ENCODE data around the gene GRIN1.

Gene GRIN1

DNA sequence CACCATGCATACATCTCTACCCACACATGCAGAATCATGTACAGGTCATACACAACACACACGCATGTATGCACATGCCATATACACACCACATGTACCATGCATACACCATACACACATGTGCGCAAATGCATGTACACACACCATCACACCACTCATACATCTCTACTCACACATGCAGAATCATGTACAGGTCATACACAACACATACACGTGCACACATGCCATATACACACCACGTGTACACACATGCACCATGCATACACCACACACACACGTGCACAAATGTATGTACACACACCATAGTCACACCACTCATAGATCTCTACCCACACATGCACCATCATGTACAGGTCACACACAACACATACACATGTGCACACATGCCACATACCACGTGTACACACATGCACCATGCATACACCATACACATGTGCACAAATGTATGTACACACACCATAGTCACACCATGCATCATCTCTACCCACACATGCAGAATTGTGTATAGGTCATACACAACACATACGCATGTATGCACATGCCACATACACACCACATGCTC, 14.0 kb downstream of the GRIN1 start:
- TF ChIP-seq, protein P1, sequence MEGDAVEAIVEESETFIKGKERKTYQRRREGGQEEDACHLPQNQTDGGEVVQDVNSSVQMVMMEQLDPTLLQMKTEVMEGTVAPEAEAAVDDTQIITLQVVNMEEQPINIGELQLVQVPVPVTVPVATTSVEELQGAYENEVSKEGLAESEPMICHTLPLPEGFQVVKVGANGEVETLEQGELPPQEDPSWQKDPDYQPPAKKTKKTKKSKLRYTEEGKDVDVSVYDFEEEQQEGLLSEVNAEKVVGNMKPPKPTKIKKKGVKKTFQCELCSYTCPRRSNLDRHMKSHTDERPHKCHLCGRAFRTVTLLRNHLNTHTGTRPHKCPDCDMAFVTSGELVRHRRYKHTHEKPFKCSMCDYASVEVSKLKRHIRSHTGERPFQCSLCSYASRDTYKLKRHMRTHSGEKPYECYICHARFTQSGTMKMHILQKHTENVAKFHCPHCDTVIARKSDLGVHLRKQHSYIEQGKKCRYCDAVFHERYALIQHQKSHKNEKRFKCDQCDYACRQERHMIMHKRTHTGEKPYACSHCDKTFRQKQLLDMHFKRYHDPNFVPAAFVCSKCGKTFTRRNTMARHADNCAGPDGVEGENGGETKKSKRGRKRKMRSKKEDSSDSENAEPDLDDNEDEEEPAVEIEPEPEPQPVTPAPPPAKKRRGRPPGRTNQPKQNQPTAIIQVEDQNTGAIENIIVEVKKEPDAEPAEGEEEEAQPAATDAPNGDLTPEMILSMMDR (IDR thresholded peaks at IDR 0.05; ENCODE audit: low read depth, low read length, missing control alignments): no peak
- Histone ChIP-seq H3K36me3 (replicated peaks) (no peaks in the 10 kb centered on the region), H3K27ac (no peak overlapping the region), H3K4me3 (ENCODE audit: low read depth, low read length) (no peak overlapping the region), H3K27me3 (replicated peaks) (no peaks in the 10 kb centered on the region)
- in situ Hi-C loops (cut with HindIII; ENCODE audit: low pct_ligation_motif_present, low sequenced_read_pairs): no loop called here
- no peak for DNase-seq

- peak; percentile 4 for DNase-seq
- Histone ChIP-seq H3K27me3 (replicated peaks) (peaks cover 19% of the 10 kb centered on the region), H3K36me3 (replicated peaks) (no peaks in the 10 kb centered on the region), H3K27ac (no peak overlapping the region), H3K4me3 (ENCODE audit: low read depth, low read length) (peak overlapping the region; percentile 35)
- in situ Hi-C loops (cut with HindIII; ENCODE audit: low pct_ligation_motif_present, low sequenced_read_pairs): no loop called here
- TF ChIP-seq, protein P1 (IDR thresholded peaks at IDR 0.05; ENCODE audit: low read depth, low read length, missing control alignments): no peak
Observed at GRCh38 chr9:137156567-137157375, 17.8 kb downstream of the GRIN1 start.

DNA sequence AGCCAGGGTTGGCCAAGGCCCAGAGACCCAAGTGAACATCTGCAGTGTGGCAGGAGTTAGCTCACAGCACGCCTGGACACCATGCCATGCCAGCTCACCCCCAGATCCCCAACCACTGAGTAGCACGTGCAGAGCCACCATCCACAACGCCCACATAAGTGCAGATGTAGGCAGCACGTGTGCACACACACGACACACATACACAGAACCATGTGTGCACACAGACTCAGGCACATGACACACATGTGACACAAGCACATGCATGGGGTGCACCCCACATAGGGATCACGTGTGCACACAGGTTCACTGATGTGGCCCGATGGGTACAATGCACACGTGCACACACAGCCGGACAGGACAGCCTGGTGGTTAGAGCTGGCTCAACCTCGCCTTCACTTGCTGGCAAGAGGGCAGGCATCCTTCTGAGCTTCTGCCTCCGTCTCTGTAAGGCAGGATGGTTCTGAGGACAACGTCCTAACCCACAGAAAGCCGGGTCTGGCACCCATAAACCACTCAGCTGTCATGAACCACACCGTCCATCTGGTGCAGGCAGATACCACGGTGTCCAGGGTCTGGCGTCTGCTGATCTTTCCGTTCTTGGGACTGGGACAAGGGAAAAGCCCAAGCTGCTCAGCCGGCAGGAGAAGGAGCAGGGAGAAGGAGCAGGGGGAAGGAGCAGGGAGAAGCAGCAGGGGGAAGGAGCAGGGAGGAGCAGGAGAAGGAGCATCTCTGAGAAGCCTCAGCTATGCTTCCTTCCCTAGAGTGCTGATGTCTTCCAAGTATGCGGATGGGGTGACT, 18.9 kb downstream of the GRIN1 start:
- Histone ChIP-seq H3K27ac (no peak overlapping the region), H3K4me3 (ENCODE audit: low read depth, low read length) (no peak overlapping the region), H3K27me3 (replicated peaks) (peaks cover 27% of the 10 kb centered on the region), H3K36me3 (replicated peaks) (no peaks in the 10 kb centered on the region)
- in situ Hi-C loops (cut with HindIII; ENCODE audit: low pct_ligation_motif_present, low sequenced_read_pairs): no loop called here
- TF ChIP-seq, protein P1 (IDR thresholded peaks at IDR 0.05; ENCODE audit: low read depth, low read length, missing control alignments): no peak
- DNase-seq: no peak

GRCh38 chr9:137158625-137159024, 19.7 kb downstream of the GRIN1 start:
- TF ChIP-seq, protein P1 (IDR thresholded peaks at IDR 0.05; ENCODE audit: low read depth, low read length, missing control alignments): no peak
- Histone ChIP-seq H3K36me3 (replicated peaks) (no peaks in the 10 kb centered on the region), H3K4me3 (ENCODE audit: low read depth, low read length) (no peak overlapping the region), H3K27me3 (replicated peaks) (peaks cover 34% of the 10 kb centered on the region), H3K27ac (no peak overlapping the region)
- in situ Hi-C loops (cut with HindIII; ENCODE audit: low pct_ligation_motif_present, low sequenced_read_pairs): no loop called here
- no peak for DNase-seq

DNA sequence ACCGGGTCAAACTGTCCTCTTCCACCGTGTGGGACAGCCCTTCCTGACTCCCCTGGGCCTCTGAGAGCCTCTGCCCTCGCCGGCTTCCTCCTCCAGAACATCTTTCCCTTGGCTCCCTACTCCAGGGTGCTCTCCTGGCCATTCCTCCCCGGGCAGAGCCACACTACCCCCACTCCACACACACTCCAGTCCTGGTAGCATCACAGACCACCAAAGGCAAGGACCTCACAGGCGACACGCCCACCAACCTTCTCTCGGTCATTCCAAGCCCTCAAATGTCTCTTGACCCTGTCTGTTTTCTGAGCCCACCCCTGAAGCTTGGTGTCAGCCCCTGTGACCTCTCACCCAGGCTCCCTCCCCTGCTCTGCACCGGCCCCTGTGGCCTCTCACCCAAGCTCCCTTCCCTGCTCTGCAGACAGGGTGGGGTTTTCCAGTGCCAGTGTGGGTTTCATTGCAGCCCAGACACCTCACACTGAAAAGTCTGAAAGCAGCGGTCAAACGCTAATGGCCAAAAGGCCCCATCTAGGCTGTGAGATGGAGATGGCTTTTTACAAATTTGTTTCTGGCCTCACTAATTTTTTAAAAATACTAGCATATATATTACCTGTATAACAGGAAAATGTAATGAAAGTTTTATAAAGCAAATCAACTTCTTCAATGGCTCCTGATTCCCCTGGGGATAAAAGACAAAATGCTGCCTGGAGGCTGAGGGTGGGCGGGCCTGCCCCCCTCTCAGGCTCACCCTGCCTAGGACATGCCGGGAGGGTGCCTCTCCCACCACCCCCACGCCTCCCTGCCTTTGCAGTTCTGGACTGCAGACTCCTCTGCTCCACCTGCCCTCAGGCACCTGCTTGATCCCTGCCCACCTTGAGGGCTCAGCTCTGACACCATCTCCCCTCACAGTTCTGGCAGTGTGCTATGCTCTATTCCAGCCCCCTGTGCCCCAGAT, 20.4 kb downstream of the GRIN1 start:
- in situ Hi-C loops (cut with HindIII; ENCODE audit: low pct_ligation_motif_present, low sequenced_read_pairs): no loop called here
- DNase-seq: no peak
- Histone ChIP-seq H3K27me3 (replicated peaks) (peaks cover 42% of the 10 kb centered on the region), H3K27ac (no peak overlapping the region), H3K4me3 (ENCODE audit: low read depth, low read length) (no peak overlapping the region), H3K36me3 (replicated peaks) (no peaks in the 10 kb centered on the region)
- TF ChIP-seq, protein P1 (IDR thresholded peaks at IDR 0.05; ENCODE audit: low read depth, low read length, missing control alignments): no peak
